Inferior parietal cortex (tissue), 1 donor: ENCODE results near the gene WDR36.
"Not testable (repeated sequence)": the region's sequence is repeated elsewhere in the genome, so short reads cannot be mapped to it uniquely, and the experiment has no call there.

Source experiments
- DNase-seq: peaks from one replicate; pipeline ENCODE4 v3.0.0-alpha.2; 2016; ENCODE audit errors: extremely low spot score

WDR36 gene

DNA sequence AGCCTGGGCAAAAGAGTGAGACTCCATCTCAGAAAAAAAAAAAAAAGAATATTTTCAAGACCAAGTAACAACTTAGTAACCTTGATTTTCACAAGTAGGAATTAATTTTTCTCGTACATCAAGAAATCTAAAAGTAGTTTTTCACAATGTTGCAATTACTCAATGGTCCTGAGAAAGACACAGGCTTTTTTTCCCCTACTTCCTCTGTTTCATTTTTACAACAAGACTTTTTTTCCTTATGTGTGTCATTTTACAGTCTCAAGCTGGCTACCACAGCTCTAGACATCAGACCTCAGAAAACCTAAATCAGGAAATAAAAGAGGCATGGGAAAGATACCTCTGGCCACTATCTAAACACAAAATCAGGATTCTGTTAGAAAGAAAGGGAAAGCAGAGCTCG, 45.9 kb downstream of the WDR36 start:
- DNase-seq, result no peak

DNA sequence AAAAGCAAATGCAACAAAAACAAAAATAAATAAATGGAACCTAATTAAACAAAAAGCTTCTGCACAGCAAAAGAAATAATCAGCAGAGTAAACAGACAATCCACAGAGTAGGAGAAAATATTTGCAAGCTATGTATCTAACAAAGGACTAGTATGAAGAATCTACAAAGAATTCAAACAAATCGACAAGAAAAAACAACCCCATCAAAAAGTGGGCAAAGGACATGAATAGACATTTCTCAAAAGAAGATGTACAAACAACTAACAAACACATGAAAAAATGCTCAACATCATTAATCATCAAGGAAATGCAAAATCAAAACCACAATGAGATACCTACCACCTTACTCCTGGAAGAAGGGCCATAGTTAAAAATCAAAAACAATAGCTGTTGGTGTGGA, 49.3 kb downstream of the WDR36 start:
- not testable (repeated sequence) for DNase-seq

DNA sequence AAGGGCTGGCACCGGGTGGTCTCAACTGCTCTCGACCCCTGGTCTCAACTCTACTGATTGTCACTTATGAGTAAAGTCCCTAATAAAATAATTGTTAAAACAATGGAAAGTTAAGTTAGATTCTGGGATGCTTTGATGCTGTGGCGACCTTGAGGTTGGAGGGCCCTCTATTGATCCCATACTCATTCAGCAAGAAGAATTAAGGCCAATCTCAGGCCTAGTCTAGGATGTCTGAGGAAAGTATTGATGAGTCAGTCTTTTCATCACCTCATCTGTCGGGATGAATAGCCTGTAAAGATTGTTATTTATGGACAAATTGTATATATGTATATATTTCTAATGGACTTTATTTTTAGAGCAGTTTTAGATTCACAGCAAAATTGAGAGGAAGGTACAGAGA, 50.8 kb downstream of the WDR36 start:
- no peak for DNase-seq

DNA sequence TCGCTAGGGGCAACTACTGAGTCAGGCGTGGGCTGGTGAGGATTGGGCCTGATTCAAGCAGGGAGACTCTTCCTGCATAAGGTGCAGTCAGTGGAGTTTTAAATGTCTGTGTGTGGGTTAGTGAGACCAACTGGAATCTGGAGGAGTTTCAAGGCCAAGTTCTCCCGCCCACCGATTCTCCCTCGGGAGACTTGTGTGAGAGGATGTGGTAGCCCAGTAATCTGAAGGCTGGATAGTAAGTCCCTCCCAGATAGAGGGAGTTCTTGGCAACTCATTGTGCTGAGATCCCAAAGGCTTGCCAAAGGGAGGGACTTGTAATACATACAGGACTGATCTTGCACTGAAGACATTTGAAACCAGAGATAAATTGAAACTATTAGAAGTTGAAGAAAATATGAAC, 51.8 kb downstream of the WDR36 start:
- DNase-seq, result peak; percentile 29

DNA sequence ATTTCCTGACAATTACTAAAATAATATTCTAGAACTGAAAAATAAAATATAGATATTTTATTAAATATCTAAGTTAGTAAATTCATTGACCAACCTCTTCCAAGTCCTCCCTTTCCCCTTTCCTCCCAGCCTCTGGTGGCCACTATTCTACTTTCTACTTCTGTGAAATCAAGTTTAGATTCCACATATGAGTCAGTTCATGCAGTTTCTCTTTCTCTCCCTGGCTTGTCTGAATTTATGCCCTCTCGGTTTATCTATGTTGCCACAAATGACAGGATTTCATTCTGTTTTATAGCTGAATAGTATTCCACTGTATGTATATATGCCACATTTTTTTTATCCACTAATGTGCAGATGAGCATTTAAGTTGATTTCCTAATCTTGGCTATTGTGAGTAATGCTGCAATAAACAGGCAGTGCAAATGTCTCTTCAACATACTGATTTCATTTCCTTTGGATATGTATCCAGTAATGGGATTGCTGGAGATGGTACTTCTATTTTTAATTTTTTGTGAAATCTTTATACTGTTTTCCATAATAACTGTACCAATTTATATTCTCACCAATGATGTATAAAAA, 52.3 kb downstream of the WDR36 start:
- DNase-seq, result no peak

DNA sequence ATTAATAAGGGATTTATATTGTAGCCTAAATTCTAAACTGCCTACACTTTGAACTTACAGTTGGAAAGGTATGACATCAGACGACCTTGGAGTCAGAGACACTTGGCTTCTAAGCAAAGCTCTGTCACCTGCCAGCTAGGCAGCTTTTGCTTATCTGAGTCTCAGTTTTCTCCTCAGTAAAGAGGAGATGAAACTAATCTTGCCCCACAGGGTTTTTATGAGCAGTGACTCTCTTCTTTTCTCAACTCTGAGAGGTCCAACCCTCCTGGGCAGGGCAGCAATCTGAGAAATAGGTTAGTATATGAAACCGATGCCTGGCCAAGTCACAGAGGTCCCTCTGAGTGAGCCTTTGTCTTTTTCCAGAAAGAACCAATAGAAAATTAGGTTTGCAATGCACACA, 53.9 kb downstream of the WDR36 start:
- DNase-seq, result no peak

DNA sequence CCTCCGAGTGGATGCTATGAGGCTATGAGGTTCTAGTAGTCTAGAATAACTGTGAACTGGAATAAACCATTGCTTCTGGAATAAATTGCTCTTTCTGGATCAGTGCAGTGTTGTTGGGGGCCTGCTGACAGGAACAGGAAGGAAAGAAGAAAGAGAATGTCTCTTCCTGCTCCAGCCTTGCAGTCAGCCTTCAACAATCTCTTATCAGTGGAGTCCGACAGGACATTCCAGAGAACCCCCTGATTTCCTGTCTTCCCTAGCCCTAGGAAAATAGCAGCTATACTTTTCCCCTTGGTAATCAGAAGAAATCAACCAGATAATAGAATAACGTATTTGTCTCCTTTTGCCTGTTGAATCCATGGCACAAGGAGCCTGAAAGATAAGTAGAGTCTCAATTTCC, 55.4 kb downstream of the WDR36 start:
- DNase-seq, result no peak

DNA sequence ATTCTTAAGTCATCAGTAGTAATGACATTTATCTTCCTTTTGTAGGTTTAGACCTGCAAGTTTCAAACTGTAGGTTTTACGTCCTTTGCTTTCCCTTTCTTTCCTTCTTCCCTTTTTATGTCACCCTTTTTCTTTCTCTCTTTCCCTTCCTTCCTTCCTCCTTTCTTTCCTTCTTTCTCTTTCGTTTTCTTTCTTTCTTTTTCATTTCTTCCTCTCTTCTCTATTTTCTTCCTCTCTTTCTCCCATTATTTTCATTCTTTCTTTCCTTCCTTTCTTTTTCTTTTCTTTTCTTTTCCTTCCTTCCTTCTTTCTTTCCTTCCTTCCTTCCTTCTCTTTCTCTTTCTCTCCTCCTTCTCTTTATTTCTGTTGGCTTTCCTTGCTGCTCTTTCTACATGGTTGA, 59.9 kb downstream of the WDR36 start:
- no peak for DNase-seq

DNA sequence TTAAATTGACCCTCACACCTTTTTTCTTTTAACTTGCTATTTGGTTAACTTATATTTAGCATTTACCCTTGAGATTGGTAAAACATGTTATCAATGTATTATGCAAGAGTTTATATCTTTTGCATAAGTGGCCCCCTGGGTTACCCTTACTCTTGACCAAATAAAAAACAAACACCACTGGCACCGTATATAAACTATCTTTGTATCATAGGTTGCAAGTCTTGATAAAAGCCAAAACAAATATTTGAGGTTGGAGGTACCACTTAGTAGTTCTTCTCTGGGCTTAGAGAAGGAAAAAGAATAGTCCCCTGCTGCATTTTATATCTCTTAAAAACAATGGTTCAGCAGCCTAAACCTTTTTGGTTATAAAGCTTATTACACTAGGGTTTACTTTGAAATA, 61.3 kb downstream of the WDR36 start:
- no peak for DNase-seq

DNA sequence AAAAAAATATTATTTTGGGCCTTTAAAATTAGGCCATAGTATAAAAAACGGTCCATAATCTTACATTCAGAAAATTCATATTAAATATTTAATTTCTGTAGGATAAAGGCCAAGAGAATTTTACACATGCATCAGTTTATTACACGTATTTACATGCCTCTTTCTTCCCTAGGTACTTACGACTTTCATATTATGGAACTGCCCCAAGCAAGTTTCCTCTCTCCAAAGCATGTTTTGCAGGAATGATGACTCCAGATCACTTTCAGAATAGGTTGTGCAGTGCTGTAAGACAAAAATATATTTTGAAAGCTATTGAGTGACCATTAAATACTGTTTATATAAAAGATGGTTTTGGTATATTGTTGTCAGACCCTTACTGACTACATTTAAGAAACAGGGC, 61.8 kb downstream of the WDR36 start:
- DNase-seq, result no peak

DNA sequence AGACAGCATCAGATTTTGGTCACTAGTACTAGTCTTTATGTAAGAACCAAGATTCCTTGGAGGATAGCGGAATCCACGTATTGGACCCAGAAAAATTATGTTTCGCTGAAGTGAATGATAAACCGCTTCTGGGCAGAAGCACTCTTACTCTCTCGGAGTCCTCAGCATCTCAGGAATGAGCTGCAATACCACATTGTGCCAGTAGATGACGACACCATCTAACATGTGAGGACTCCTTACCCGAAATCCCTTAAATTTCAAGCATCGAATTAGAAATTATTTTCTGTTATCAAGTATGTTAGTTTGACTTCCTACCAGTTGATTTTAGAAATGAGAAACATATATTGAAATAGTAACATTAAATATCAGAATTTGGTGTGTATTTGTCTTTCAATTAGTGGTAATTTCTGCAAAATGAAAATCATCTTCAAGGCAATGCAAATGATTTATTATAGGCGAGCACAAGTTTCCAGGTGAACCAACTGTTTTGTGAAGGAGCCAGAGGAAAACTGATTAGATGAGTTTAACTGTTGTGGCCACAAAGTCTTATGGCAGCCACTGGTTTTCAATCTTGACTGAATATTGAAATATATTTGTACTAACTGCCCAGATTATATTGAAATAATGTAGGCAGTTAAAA, 66.1 kb downstream of the WDR36 start:
- DNase-seq, result peak; percentile 97

DNA sequence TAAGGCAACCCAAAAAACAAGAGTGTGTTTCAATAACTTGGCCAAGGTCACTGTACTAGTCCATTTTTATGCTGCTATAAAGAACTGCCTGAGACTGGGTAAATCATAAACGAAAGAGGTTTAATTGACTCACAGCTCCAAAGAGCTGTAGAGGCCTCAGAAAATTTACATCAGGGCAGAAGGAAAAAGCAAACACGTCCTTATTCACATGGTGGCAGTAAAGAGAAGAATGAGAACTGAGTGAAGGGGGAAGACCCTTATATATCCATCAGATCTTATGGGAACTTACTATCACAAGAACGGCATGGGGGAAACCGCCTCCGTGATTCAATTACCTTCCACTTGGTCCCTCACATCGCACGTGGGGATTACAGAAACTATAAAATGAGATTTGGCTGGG, 67.7 kb downstream of the WDR36 start:
- DNase-seq, result no peak

DNA sequence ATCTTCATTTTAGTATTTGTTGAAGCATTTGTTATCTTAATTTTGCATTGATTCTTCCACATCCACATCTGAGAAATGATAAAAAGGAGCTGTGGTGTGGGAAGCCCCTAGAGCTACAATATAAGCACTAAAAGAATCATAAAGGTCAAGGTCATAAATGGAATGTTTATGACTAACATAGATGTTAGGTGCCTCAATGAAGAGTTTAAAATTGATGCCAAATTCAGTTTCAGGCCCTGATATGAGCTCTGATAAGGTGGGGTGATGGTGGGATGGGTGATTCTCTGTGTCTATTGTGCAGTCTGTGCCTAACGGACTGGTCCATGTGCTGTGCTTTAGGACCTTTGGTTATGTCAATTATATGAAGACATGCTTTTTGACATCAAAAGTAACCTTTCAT, 70.9 kb downstream of the WDR36 start:
- DNase-seq, result no peak

DNA sequence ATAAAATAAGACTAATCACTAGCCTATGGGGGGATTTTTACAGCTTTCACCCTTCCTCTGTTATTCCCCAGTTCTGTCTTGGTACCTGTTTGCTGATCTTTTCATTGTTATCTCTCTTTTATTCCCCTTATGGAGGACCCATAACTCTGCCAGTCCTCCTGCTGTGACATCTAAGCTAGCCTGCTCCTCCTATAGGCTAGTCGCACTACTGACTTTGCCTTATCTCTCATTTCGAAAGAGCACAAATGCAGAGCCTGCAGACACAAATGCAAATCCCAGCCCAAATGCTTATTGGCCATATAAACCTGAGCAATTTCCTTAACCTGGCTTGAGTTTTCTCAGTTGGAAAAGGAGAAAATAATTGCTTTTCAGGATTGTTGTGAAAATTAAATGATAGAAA, 72.9 kb downstream of the WDR36 start:
- DNase-seq, result no peak

DNA sequence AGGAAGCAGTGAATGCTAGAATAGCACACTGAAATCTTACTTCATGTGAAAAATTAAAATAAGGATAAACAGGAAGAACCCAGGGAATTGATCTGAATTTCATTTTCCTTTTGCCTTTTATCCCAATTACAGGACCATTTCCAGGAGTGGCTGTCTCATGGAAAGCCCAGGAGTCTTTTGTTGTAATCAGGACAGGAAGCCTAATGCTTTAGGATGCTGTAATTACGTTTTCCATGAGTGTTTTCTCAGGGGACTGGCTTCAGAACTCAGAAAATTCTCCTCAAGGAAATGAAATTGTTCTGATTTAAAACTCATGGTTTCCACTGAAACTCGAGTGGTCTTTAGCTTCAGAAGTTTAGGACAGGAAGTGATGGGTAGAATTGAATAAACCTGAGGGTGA, 75.4 kb downstream of the WDR36 start:
- no peak for DNase-seq

DNA sequence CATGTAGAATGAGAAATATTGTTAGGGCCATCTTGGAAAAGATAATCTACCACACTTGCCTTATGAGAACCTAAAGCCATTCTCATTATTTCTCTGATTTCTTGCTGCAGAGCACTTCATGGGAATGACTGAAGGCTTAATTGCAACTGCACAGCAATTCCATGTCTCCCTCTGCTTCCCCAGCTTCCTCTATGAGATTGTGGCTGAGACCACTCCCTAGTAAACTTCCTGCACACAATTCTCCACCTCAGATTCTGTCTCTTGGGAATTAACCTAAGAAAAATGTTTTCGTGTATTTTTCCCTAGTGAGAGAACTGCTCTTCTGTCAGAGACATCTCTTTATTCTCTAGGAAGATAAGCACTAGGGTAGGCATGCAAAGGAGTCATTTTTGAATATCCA, 76.5 kb downstream of the WDR36 start:
- DNase-seq, result no peak

DNA sequence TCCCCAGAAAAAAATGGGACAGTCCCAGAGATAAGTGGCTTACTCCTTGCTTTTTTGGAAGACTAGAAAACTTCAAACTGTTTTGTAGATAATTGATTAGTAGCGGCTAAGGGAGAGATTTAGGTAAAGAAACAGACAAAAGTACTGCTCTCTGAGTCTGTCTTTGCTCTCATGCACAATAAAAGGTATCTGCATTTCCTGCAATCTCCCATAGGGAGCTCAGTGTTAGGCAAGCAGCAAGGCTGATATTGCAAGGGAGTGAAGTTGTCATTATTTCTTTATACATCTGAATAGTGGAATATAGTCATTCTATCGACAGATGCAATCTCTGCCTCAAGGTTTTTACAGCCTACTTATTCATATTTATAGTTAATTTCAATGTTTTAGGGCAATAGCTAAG, 77.1 kb downstream of the WDR36 start:
- DNase-seq, result no peak

DNA sequence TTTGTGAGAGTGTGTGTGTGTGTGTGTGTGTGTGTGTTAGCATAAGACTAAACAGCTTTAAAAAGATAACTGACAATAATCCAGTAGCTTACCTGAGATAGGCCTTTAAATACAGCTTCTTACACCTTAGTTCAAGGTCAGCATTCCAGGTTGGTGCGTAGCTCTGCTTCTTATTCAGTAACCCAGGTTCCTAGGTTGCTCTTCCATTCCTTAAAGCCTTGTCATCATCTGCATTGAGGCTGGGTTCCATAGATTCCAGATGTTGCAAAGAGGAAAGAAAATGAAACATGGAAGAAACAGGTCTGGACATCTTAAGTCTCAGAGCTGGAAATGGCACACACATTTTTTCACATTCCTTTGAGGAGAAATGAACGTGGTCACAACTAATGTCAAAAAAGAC, 78.1 kb downstream of the WDR36 start:
- no peak for DNase-seq

DNA sequence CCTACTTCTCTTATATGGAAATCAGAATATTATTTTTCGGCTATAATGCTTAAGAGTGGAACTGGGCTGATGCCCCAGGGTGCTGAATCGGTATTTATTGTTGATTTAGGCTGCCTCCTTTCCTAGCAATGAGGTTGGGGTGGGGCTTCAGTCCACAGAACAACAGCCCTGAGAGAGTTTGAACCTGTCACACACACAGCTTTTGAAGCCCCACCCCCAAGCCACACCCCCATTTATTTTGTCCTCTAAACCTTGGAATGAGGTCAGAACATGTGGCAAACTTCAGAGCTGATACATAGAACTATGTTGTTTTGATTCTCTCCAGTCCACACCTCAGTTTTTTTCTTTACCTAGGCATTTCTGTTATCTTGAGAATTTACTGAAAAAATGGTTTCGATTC, 80.4 kb downstream of the WDR36 start:
- DNase-seq, result no peak

DNA sequence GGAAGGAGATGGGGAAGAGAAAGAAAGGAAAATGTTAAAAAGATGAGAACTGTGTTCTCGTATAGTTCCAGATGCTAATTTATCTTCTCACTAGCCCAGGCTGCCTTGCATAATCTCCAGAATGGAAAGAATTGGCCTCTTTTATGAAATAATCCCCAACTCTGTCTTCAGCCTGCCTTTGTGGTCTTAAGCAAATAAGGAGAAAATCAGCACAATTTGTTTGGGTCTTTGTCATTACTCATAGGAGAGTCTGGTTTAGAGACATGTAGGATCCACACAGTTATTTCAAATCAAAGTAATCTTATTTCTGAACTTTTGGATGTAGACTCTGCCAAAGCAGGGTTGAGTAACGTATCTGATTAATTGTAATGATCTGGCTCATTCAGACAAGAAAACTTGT, 81.3 kb downstream of the WDR36 start:
- no peak for DNase-seq
